ENCODE data around the gene ZNF664. TPM values are rescaled to one million over a fixed set of nuclear protein-coding genes. Genes with fewer than 3 reads are reported as not detected.

Gene ZNF664
- total and polyA plus RNA-seq, 2 of the 4 experiments (the other 2 are of a cell fraction) = 29.9 to 32.6 TPM

GRCh38 chr12:123933214-123933613 lies 39.8 kb upstream of the ZNF664 start:
- Histone ChIP-seq H3K79me1 (ENCODE audit: low read depth in 1 of 2, low read length in 2 of 2) (peaks cover 0 to 3% of the 10 kb centered on the region in 2 experiments; a peak in 1 of 4 replicates), H3K36me3 (ENCODE audit: control insufficient read depth, insufficient read depth, low read length) (peaks cover 20% of the 10 kb centered on the region; the same call in 1 of the 2 replicates), H2BK120ac (ENCODE audit: low read depth, low read length) (no peak overlapping the region), H2AK9ac (replicated peaks; ENCODE audit: low read depth, low read length, poor library complexity) (no peak overlapping the region), H3K4me1 (ENCODE audit: control insufficient read depth, insufficient read depth, low read length) (peaks cover 3% of the 10 kb centered on the region), H3K14ac (replicated peaks; ENCODE audit: low read depth, low read length) (no peak overlapping the region), H3K18ac (ENCODE audit: low read depth, low read length) (no peak overlapping the region), H4K5ac (ENCODE audit: low read depth, low read length) (no peak overlapping the region), H3K9me3 (ENCODE audit: control insufficient read depth, insufficient read depth, low read length) (no peaks in the 10 kb centered on the region; the same call in 1 of the 2 replicates), H4K20me1 (ENCODE audit: insufficient read depth, low read length) (no peaks in the 10 kb centered on the region), H4K91ac (ENCODE audit: insufficient read depth, low read depth, low read length) (no peak overlapping the region), H4K8ac (ENCODE audit: low read depth in 2 of 2, low read length in 2 of 2) (no peak overlapping the region), H3K56ac (ENCODE audit: extremely low read depth, insufficient read depth, low read length) (no peak overlapping the region), H3K4me3 (ENCODE audit: insufficient read depth, low read depth, low read length) (no peak overlapping the region), H3K23ac (ENCODE audit: low read depth, low read length) (no peak overlapping the region), H3K27me3 (ENCODE audit: control insufficient read depth, insufficient read depth, low read length) (no peaks in the 10 kb centered on the region), H3K27ac (ENCODE audit: insufficient read depth, low read length) (no peak overlapping the region), H3K9me1 (ENCODE audit: insufficient read depth, low read length) (no peaks in the 10 kb centered on the region; the same call in 1 of the 2 replicates), H3K4me2 (ENCODE audit: low read depth, low read length) (no peak overlapping the region), H2BK5ac (ENCODE audit: low read depth, low read length, poor library complexity, severe bottlenecking) (no peak overlapping the region), H2AFZ (replicated peaks; ENCODE audit: low read length, poor library complexity) (no peak overlapping the region), H2AK5ac (ENCODE audit: low read depth, low read length) (no peak overlapping the region), H2BK15ac (ENCODE audit: low read depth, low read length) (no peak overlapping the region), H3K9ac (ENCODE audit: low read depth, low read length) (no peak overlapping the region), H2BK20ac (ENCODE audit: low read depth, low read length) (no peak overlapping the region), H3K4ac (ENCODE audit: low read depth, low read length) (no peak overlapping the region)
- WGBS, 2 experiments (ENCODE audit: extremely low coverage in 2 of 2, insufficient read length in 1 of 2) = 87% methylated on average over 5 of the region's 14 CpGs; no CpG with 5 or more reads in 1 of the 2 experiments
- TF ChIP-seq SMC3 (IDR thresholded peaks at IDR 0.05; ENCODE audit: low read depth, low read length) (no peak), FOS (IDR thresholded peaks at IDR 0.05; ENCODE audit: low read depth, low read length) (no peak), MAZ (IDR thresholded peaks at IDR 0.05; ENCODE audit: borderline replicate concordance, low read depth, low read length) (no peak), CHD1 (IDR thresholded peaks at IDR 0.05; ENCODE audit: low read depth, low read length) (no peak), MAFK (IDR thresholded peaks at IDR 0.05; ENCODE audit: low read depth, low read length) (no peak), POLR2A (IDR thresholded peaks at IDR 0.05; ENCODE audit: low read depth, low read length) (no peak), MXI1 (IDR thresholded peaks at IDR 0.05; ENCODE audit: borderline replicate concordance, low read depth, low read length) (no peak), RAD21 (IDR thresholded peaks at IDR 0.05; ENCODE audit: low read length) (no peak), CTCF (conservative IDR thresholded peaks at IDR 0.05; ENCODE audit: low read depth, low read length) (no peak), BHLHE40 (IDR thresholded peaks at IDR 0.05; ENCODE audit: low read depth, low read length) (no peak), USF2 (IDR thresholded peaks at IDR 0.05; ENCODE audit: low read depth, low read length) (no peak), ELK1 (IDR thresholded peaks at IDR 0.05; ENCODE audit: borderline replicate concordance, low read depth, low read length) (no peak), NFE2L2 (IDR thresholded peaks at IDR 0.05; ENCODE audit: low read depth, low read length) (no peak), RFX5 (IDR thresholded peaks at IDR 0.05; ENCODE audit: low read depth, low read length) (no peak), CEBPB (IDR thresholded peaks at IDR 0.05; ENCODE audit: low read depth, low read length) (no peak), RCOR1 (IDR thresholded peaks at IDR 0.05; ENCODE audit: insufficient replicate concordance, low read length) (no peak)
- intact Hi-C loops (cut with micrococcal nuclease) = no loop called here
- ChIA-PET POLR2A (ENCODE audit: unreplicated experiment) (no interaction called here), CTCF (no interaction called here)
- in situ Hi-C loops (cut with MboI; ENCODE audit: low sequenced_read_pairs) = no loop called here
- ATAC-seq (ENCODE audit: low read depth) = no peak
- DNase-seq = no peak
- no TSS peak for BruUV-seq (replicated peaks)
- dilution Hi-C loops (cut with HindIII; ENCODE audit: low sequenced_read_pairs, unreplicated experiment) = no loop called here

All from IMR-90 (cell line).